Kidney capillary endothelial cell (primary cell): ENCODE data around the gene RBP2.

Experiments
- DNase-seq: peaks from one replicate; pipeline ENCODE4 v3.0.0-alpha.2; 2018; ENCODE audit warnings: low spot score

RBP2 gene

GRCh38 chr3:139476348-139476747, at the start of gene RBP2:
Gene RBP2, minus strand, starts transcription at chr3:139476516. Its CDS starts 57 bp downstream, at chr3:139476459.
- DNase-seq, result no peak

- no peak for DNase-seq
These were observed 48.7 kb upstream of the RBP2 start for GRCh38 chr3:139524841-139525636.

- DNase-seq, result no peak
These were observed 47.4 kb upstream of the RBP2 start for GRCh38 chr3:139523718-139524117.

- DNase-seq, result no peak
These were observed 46.9 kb upstream of the RBP2 start for GRCh38 chr3:139523166-139523565.

GRCh38 chr3:139522421-139522820, 46.1 kb upstream of the RBP2 start:
- no peak for DNase-seq

- DNase-seq, result no peak
These were observed 45.5 kb upstream of the RBP2 start for GRCh38 chr3:139521816-139522215.

GRCh38 chr3:139521144-139521543, 44.8 kb upstream of the RBP2 start:
- DNase-seq, result no peak

GRCh38 chr3:139519998-139520737, 43.9 kb upstream of the RBP2 start:
- DNase-seq, result no peak

GRCh38 chr3:139518926-139519842, 42.9 kb upstream of the RBP2 start:
- DNase-seq, result no peak

GRCh38 chr3:139518306-139518705, 42.0 kb upstream of the RBP2 start:
- no peak for DNase-seq

- no peak for DNase-seq
These were observed 41.2 kb upstream of the RBP2 start for GRCh38 chr3:139517321-139518065.

- DNase-seq, result no peak
These were observed 38.4 kb upstream of the RBP2 start for GRCh38 chr3:139514741-139515140.

GRCh38 chr3:139509631-139510030, 33.3 kb upstream of the RBP2 start:
- DNase-seq, result no peak

GRCh38 chr3:139506766-139507165, 30.4 kb upstream of the RBP2 start:
- no peak for DNase-seq

GRCh38 chr3:139505829-139506386, 29.6 kb upstream of the RBP2 start:
- DNase-seq, result no peak

- no peak for DNase-seq
These were observed 23.2 kb upstream of the RBP2 start for GRCh38 chr3:139499536-139499935.

GRCh38 chr3:139493826-139494385, 17.6 kb upstream of the RBP2 start:
- no peak for DNase-seq

- no peak for DNase-seq
These were observed 15.7 kb upstream of the RBP2 start for GRCh38 chr3:139491966-139492365.

GRCh38 chr3:139491027-139491700, 14.8 kb upstream of the RBP2 start:
- DNase-seq, result no peak

GRCh38 chr3:139482206-139482605, 5.9 kb upstream of the RBP2 start:
- DNase-seq, result no peak
